GM12874 (cell line): ENCODE data around the gene PHLDB2.

Experiments
- CTCF ChIP-seq: IDR thresholded peaks from 2 replicates; pipeline ENCODE4 v1.5.1; 2011; ENCODE audit warnings: low read depth, mild to moderate bottlenecking, control low read depth, low read length, moderate library complexity; ENCODE audit not compliant: insufficient read depth

The PHLDB2 gene

GRCh38 chr3:111851511-111851954, 7.5 kb upstream of the PHLDB2 start:
- no peak for TF ChIP-seq CTCF

GRCh38 chr3:111852540-111852939, 6.5 kb upstream of the PHLDB2 start:
- TF ChIP-seq CTCF = no peak

GRCh38 chr3:111853068-111853467, 6.0 kb upstream of the PHLDB2 start:
- no peak for TF ChIP-seq CTCF

GRCh38 chr3:111854990-111855389, 4.1 kb upstream of the PHLDB2 start:
- no peak for TF ChIP-seq CTCF

GRCh38 chr3:111856501-111856900, 2.6 kb upstream of the PHLDB2 start:
- TF ChIP-seq CTCF = no peak

GRCh38 chr3:111857474-111857873, 1.6 kb upstream of the PHLDB2 start:
- no peak for TF ChIP-seq CTCF

- no peak for TF ChIP-seq CTCF
Observed at GRCh38 chr3:111858642-111859041, 423 bp upstream of the PHLDB2 start.
